Measurements from ENCODE around the gene TMBIM6. TPM values are rescaled to one million over a fixed set of nuclear protein-coding genes. Genes with fewer than 3 reads are reported as not detected.

TMBIM6 gene
- total and polyA plus RNA-seq, 9 of the 15 experiments (the other 6 are each of a cell fraction or from before 2014, with no cell fraction given): 147 to 1,288 (median 352) TPM

- no peak for TF ChIP-seq REST (IDR thresholded peaks at IDR 0.05; ENCODE audit: borderline replicate concordance)
- no peak for TF ChIP-seq REST (CRISPR knock-in tag; IDR thresholded peaks at IDR 0.05; ENCODE audit: low read depth)
- TF ChIP-seq STAG1 (CRISPR knock-in tag; IDR thresholded peaks at IDR 0.05; ENCODE audit: borderline replicate concordance): no peak
- no peak for TF ChIP-seq NCOA6 (IDR thresholded peaks at IDR 0.05)
- TF ChIP-seq RNF219 (CRISPR knock-in tag; IDR thresholded peaks at IDR 0.05): no peak
- no peak for TF ChIP-seq CREB3L1 (IDR thresholded peaks at IDR 0.05; ENCODE audit: borderline replicate concordance, low read depth)
- TF ChIP-seq CHD4 (IDR thresholded peaks at IDR 0.05; ENCODE audit: insufficient read depth, insufficient replicate concordance, low read depth, low read length, poor library complexity, severe bottlenecking): no peak
- no peak for TF ChIP-seq ELK1 (CRISPR knock-in tag; IDR thresholded peaks at IDR 0.05)
- no peak for TF ChIP-seq GATA2 (CRISPR knock-in tag; IDR thresholded peaks at IDR 0.05)
- TF ChIP-seq RNF2 (IDR thresholded peaks at IDR 0.05): peak; percentile 67; the same call in 1 of the 2 replicates
- peak; percentile 73 for TF ChIP-seq SOX6 (IDR thresholded peaks at IDR 0.05)
- TF ChIP-seq SIRT6 (IDR thresholded peaks at IDR 0.05; ENCODE audit: low read depth, low read length): no peak
- TF ChIP-seq TFE3 (CRISPR knock-in tag; IDR thresholded peaks at IDR 0.05): no peak
- peak; percentile 97 for TF ChIP-seq CTBP1 (IDR thresholded peaks at IDR 0.05; ENCODE audit: borderline replicate concordance)
Measured at GRCh38 chr12:49730568-49731101, 10.7 kb upstream of the TMBIM6 start (continued).

Measured in K562 (cell line).